ENCODE results near the gene CD86.
A peak's percentile ranks its signal among the peaks of the same experiment; 100 is the strongest.
"Not testable (repeated sequence)": the region's sequence is repeated elsewhere in the genome, so short reads cannot be mapped to it uniquely, and the experiment has no call there.

The CD86 gene

DNA sequence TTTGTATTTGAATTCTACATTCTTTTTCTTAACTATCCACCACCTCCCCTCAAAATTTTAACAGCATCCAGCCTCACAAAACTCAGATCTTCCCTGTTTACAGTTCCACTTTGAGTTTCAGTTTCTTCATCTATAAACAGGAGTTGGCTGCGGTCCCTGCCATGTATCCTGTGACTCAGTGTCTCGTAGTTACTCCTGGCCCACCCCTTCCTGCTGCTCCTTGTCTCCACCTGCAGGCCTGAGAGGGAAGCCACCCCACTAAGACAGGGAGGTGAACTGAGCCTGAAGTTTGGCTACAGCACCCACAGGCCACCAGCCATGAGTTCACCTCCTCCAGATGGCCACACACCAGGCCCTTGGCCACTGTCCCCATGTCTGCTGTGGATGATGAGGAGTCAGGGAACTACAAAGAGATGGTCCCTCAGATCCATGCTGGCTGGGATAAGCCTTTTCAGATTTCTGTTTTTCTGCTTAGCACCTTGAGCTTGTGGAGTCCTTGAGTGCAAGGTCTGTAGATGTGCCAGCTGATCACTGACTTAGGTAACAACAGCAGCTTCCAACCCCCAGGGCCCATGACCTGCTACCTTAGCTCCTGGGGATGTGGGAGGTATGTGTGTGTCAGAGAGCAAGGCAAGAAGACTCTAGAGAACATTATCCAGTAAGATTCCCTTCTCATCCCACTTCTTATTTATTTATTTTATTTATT is 37.5 kb downstream of the CD86 start:
- DNase-seq: peak; percentile 32 to 70

DNA sequence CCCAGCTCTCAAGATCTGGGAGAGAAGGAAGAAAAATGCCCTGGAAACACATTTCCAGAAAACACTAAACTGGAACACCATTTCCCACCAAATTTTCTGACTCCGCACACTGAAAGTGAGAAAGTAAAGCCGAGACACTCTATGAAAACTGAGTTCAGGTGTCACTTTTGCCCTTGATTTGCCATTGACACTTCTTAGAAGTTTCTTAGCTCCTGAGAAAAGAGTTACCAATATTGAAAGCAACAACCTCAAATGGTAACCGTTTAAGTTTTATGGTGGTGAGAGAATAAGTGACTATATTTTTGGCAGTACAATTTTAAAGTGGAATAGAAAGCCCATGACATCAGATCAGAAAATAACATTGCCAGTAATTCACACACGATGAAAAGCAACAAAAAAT is 39.0 kb downstream of the CD86 start:
- DNase-seq: no peak

DNA sequence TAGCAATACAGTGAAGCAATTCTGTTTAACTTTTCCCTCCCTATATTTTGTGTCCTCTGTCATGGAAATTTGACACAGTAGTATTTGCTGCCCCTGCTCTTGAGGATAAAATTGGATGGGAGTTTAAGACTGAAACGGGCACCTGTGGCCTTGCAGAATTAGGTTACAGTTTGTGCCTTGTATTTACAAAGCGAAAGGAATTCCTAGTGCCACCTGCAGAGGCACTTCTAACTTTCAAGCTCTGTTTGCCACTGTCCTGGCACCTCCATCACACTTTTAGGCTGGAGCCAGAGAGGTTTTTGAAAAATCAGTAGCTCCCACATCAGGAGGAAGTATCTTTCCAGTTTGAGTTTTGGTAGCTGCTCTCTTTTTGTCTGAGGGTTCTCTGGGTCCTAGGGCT is 39.5 kb downstream of the CD86 start:
- no peak for DNase-seq

DNA sequence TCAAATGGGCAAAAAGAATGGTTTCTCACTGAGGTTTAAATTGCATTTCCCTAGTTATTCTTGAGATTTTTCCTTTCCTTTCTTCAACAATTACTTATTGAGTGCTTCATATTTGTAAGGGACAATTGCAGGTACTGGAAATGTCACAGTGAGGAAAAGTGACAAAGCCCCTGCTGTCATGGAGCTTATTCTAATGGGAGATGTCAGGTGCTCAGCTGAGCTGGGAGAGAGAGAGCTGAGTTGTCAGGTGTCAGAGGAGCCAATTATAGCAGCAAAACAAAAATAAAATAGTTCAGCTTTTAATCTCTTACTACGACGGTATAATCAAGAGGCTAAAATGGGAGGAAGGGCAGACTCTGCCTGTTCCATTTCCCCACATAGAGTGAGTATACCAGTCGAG is 42.0 kb downstream of the CD86 start:
- DNase-seq: no peak

DNA sequence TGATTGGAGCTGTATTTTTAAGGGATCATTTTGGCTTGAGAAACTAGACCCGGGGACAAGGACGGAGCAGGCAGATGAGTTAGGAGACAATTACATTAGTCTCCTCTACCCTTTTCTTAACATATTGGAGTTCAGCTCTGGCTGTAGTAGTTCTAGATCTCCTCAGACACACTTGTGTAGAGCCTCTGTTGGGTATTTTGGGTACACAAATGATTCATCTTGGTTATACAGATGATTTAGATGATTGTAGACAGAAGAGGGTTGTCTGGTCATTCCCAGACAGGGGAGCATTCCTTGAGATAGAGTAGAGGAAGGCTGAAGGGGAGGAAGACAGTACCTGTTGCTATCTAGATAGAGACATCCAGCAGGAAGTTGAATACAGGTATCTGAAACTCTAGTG is 43.4 kb downstream of the CD86 start:
- DNase-seq: no peak

DNA sequence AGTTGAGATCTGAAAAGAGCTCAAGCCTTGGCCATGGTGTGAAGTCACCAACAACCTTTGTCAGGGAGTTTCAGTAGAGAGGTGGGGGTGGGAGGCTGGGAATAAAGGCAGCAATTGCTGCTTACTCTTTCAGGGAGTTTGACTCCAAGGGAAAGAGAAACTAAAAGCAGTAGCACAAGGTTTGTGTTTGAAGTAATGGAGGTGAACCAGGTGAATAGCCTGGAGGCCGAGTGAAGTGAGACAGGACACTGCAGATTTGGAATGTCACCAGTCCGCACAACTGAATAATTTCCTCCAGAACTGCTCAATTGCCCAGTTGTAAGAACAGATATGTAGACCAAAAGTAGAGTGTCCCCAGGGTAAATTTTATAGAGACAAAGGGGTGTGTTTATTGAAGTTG is 44.1 kb downstream of the CD86 start:
- DNase-seq: no peak

DNA sequence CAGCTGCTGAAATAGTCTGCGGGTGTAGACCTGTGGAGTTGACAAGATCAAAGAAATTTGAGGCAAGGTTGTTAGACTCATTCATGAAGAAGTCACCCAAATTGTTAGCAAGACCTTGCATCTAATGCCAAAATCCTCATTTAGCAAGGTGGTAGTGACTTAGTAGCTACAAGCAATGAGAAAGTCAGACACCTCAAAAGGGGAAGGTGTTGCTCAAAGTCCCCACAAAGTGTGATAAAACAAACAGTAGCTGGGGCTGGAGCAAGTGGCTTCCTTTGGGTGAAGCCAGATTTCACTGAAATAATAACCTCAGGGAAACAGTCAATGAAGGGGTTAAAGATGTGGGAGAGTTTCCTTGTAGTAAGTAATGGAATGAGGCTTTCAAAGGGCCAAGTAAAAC is 44.9 kb downstream of the CD86 start:
- DNase-seq: no peak

DNA sequence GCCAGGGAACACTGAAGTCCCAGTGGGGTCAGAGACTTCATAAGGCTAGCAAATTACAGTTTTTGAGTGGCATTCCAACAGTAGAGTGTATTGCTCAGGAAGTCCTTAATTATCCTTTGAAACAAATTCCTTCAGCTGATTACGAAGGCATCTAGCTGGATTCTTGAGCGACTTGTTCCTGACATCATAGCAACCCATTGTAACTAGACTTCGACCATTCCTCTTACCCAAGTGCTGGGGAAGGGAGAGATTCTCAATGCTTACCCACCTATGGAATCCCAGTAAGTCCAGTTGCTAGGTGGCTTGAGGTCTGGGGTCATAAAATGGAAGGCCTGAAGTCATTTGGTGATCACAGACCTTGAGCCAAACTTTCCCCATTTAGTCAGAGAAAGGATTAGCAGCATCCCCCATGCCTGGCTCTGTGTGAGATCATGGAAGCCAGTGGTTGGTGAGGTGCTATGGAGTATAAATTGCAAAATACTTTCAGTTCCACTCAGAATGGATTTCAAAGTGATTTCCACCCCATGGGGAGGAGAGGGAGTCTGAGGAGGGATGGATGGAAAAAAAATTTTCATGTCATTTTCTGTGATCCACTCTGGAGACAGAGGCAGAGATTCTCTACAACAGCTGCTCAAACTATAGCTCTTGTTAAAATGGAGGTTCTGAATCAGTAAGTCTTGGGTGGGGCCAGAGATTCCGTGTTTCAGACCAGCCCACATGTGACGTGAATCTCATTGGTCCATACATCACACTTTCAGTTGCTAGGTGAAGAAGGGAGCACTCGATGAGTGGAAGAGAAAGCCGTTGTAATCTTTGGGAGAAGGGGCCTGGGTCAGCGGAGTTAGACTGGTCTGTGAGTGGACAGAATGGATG is 45.7 kb downstream of the CD86 start:
- no peak for DNase-seq

DNA sequence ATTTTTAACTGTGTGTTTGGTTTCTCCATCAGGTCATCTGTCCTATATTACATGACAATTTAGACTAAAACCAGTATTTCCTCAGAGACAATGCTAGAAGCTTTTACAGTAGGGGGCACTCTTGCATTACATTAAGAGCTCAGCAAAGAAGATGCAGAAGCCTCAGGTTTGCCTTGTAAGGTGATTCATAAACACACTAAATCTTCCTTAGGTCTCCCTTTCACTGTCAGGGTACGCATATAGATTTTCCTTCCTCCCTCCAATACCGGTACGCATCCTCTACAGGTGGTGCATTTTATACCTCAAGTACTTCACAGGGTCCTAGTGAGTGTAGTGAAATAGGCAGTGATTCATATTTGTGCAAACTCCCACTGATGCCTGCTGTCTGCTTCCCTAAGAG is 46.5 kb downstream of the CD86 start:
- DNase-seq: peak in 1 of 2 donors; percentile 42

DNA sequence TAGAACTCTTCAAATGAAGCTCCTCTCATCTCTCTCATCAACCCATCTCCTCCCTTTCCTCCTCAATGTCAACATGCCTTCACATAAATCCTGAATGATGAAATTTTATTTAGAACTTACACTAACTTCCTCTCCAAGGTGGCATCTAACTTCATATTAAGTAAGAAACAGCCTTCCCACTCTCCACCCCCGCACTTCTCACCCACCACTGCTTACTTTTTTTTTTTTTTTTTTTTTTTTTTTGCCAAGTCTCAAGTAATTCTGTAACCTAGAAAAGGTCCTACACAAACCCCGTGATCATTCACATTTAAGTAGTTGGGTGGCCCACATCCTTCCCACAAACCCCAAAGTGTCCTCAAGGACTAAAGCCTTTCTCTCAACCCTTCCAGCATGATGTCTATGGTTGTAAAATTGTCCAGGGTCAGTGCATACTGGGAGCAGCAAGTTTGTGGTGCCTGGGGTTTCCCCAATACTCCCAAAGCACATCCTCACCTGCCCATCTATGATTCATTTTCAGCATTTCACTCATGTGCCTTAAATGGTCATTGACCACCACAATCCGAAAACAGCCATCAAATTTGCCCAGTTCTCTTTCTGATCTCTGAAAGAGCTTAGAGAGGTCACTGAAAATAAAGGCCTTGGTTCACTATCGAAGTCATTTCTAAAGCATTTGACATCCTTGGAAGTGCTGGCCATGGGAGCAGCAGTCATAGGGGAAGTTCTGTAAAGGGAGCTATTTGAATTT is 47.2 kb downstream of the CD86 start:
- DNase-seq: no peak

DNA sequence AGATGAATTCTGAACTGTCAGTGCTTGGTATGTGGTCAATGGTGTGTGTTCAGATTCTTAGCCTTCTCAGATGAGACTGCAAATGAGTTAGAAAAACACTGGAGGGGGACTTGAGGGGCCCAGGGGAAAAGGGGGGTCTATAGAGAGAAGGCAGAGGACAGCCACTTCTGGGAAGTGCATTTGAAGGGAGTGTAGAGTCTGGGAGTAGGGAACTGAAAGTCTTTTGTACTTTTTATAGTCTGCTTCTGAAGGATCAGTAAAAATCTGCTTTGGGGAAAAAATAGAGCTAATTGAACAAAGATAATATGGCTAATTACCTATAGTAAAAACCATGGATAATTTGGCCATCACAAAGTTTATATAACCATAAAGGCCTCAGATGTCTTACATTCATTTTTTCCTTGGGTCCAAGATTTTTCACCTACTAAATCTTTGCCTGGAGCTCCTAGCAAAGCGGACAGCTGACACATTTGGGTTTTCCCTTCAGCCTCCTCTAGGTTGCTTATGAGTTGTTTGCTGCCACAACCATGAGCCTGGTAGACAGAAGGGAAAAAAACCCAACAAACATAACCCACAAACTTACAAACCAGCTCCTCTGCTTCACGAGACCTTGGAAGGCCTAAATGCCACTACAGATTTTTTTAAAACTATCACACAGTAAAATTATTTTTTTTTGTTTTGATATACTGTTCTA is 48.8 kb downstream of the CD86 start:
- no peak for DNase-seq

DNA sequence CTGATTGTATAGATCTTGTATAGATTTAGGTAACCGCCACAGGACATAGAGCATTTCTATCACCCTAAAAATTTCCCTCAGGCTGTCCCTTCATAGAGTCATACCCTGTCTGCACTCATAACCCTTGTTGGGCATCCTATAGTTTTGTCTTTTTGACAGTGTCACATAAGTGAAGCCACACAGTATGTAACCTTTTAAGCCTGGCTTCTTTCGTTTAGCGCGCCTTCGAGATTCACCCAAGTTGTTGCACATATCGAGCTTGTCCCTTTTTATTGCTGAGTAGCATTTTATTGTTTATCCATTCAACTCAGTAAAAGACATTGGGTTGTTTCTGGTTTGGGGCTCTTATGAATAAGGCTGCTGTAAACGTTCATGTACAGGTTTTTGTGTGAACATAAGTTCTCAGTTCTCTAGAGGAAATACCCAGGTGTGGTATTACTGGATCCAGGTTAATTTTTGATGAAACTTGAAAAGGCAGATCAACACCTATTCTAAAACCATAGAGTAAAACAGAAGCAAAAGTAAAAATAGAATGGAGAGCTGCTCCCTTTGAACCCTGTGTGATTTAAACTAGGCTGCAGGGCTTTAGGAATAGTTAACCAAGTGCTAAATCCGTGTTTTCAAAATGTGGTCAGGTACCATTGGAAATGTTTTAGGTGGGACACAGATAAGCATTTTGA is 49.5 kb downstream of the CD86 start:
- no peak for DNase-seq

DNA sequence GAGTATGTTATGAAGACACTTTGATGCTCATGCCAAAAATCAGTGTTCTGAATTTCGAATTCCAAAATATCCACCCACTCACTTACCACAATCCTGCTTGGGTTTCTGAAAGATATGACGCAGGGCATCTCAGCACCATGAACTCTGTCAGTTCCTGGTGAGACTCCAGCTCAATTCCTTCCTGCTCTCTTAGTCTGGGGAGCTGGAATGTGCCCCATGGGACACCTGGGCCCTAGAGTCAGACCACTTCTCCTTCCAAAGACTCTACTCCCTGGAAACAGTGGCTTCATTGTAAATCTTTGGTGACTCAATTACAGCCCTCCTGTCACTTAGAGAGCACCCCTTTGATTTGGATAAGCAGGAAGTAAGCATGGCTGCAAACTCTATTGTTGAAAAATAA is 50.5 kb downstream of the CD86 start:
- no peak for DNase-seq

DNA sequence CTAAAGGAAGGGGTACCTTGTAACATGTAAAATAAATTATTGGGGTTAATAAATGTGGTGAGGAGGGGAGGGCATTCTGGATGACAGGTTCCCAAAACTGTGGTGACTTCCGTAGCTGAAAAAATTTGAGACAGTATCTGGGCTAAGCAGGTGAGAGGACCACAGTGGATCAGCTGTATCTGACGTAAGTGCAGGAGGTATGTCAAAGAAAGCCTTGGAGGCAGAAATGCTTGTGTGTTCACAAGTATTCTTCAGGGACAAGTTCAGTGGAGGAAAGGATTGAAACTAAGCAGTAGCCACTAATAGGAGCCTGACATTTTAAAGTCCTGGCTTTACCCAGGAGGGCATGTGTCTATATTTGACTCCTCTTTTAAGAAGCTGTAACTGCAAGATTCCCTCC is 52.0 kb downstream of the CD86 start:
- no peak for DNase-seq

DNA sequence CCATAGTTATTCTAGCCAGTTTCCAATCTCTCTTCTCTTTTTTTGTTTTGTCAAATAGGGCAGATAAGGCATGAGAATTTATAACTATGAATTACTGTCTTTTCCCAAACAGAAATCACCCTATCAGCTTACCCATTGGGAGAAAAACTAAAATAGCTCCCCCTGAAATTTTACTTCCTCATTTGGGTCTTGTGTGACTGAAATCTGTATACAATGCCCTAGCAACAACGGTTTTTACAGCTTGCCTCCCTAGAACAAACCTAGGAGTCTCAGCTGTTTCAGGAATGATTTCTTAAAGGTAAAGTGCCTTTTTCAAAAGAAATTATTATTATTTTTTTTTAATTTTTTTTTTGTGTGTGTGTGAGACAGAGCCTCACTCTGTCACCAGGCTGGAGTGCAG is 56.8 kb downstream of the CD86 start:
- DNase-seq: no peak

DNA sequence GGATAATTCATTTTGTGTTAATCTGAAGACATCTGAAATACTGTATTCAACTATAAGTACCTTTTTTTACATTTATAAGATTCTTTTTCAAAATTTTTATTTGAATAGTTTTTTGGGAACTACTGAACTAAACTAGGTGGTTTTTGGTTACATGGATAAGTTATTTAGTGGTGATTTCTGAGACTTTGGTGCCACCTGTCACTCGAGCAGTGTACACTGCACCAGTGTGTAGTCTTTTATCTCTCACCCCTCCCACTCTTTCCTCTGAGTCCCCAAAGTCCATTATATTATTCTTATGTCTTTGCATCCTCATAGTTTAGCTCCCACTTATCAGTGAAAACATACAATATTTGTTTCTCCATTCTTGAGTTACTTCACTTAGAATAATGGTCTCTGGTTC is 57.6 kb downstream of the CD86 start:
- no peak for DNase-seq

DNA sequence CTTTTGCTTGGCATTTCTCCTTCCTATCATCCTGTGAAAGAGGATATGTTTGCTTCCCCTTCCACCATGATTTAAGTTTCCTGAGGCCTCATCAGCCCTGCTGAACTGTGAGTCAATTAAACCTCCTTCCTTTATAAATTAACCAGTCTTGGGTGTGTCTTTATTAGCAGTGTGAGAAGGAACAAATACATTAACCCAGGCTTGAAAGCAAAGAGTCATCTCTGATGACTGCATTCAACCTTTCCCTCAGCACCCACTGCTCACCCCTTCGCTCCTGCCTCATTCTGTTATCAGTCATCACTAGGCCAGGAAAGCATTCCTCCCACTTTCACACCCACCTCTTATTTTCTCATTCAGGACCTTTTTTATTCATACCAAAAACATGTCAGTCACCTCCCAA is 68.7 kb downstream of the CD86 start:
- DNase-seq: no peak

DNA sequence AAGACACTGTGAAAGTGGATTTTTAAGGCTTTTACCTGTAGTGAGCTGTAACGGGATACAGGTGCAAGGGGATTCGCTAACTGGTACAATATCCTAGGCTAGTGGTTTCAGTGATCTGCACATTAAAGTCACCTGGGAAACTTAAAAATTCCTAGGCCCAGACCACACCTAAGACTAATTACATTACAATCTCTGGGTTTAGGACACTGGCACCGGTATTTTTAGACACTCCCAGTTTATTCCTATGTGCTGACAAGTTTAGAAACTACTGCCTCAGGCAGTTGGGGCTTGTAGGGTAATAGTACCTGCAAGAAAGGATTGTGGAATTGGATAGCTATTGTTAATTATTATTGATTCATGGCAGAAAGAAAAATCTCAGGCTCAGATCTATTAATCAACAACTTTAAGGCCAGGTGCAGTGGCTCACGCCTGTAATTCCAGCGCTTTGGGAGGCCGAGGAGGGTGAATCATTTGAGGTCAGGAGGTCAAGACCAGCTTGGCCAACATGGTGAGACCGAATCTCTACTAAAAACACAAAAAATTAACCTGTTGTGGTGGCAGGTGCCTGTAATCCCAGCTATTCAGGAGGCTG is 77.9 kb downstream of the CD86 start:
- DNase-seq: no peak

DNA sequence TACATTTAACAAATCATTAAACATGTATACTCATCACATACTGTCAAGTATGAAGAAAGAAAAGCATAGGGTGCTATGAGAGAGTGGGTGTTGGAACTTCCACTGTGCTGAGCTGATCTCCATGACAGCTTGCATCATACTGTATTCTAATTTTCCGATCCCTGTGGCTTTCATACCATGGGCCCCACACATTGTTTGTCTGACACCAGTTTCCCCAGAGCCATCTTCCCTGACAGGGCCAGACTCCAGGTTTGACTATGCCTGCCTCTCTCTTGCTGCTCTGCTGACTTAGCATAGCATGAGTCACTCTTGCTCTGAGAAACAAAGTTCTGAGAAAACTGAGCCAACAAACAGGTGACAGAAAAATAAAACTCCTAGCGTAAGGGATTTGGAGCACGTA is 91.3 kb downstream of the CD86 start:
- no peak for DNase-seq

DNA sequence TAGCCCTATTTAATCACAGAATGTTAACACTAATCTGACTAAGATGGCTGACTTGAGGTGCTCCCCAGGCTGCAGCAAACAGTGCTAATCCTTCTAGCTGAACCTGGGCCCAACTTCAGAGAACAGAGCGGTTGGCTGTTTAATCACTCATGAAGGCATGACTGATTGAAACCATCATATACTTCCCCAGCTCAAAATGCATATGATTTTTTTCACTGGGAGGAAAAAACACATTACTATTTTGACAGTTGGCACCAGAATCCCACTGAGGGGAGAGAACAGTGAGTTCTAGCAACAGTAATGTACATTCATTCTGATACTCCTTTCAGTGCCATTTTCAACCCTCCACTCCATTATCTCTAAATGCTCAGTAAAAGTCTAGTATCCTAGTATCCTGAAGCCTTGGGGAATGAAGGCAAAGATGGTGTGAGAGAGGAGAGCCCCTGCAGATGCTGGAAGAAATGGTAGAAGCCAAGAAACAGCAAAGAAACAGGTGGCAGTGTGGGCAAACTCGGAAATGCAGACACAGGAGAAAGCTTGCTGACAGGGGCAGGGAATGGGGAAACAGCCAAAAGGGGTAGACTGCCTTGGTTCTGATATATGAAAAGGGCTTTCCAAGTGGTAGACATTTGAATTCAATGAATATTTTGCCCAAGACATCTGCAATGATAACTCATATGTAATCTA is 93.9 kb downstream of the CD86 start:
- DNase-seq: no peak

DNA sequence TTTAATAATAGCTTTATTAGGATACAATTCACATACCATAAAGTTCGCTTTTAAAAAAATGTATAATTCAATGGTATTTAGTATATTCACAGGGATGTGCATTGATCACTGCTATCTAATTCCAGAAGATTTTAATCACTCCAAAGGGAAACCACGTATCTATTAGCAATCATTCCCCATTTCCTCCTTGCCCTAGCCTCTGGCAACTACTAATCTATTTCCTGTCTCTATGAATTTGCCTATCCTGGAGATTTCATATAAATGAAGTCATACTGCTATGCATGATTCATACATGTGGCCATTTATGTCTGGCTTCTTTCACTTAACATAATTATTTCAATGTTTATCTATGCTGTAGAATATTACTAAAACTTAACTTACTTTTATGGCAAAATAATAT is 96.3 kb downstream of the CD86 start:
- DNase-seq: no peak

DNA sequence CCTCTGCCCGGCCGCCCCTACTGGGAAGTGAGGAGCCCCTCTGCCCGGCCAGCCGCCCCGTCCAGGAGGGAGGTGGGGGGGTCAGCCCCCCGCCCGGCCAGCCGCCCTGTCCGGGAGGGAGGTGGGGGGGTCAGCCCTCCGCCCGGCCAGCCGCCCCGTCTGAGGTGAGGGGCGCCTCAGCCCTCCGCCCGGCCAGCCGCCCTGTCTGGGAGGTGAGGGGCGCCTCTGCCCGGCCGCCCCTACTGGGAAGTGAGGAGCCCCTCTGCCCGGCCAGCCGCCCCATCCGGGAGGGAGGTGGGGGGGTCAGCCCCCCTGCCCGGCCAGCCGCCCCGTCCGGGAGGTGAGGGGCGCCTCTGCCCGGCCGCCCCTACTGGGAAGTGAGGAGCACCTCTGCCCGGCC is 109.8 kb downstream of the CD86 start:
- not testable (repeated sequence) for DNase-seq
